ENCODE measurements around the gene SON. TPM values are rescaled to one million over a fixed set of nuclear protein-coding genes. Genes with fewer than 3 reads are reported as not detected.
"Not testable (repeated sequence)": the region's sequence is repeated elsewhere in the genome, so short reads cannot be mapped to it uniquely, and the experiment has no call there.

The SON gene
- total RNA-seq, 1 experiment from 2014 or later: 220 TPM

GRCh38 chr21:33608559-33608958 lies 65.7 kb downstream of the SON start:
- BruUV-seq (replicated peaks): no TSS peak
- Histone ChIP-seq H3K36me3 (ENCODE audit: control insufficient read depth, insufficient read depth, low read length) (no peaks in the 10 kb centered on the region), H3K4me1 (no peaks in the 10 kb centered on the region), H3K9me3 (no peaks in the 10 kb centered on the region), H3K4me3 (ENCODE audit: low read depth, low read length) (no peak overlapping the region), H3K27me3 (replicated peaks; ENCODE audit: control insufficient read depth, insufficient read depth, low read length) (no peaks in the 10 kb centered on the region)
- no peak for TF ChIP-seq CTCF (IDR thresholded peaks at IDR 0.05; ENCODE audit: insufficient read depth in 1 of 2, low read depth in 1 of 2, low read length in 1 of 2, severe bottlenecking in 1 of 2, unreplicated experiment in 1 of 2)
- intact Hi-C loops (cut with micrococcal nuclease; ENCODE audit: unreplicated experiment): loop anchor here (5.0 kb wide), 1 partner anchor 66 kb away; the partner anchor contains the start of genes GART and SON
- Mint-ChIP-seq H3K27me3 (ENCODE audit: insufficient read depth, unreplicated experiment) (no peaks in the 10 kb centered on the region), H3K36me3 (ENCODE audit: insufficient read depth, unreplicated experiment) (peaks cover 6% of the 10 kb centered on the region), H3K9me3 (ENCODE audit: unreplicated experiment) (no peaks in the 10 kb centered on the region), H3K4me1 (ENCODE audit: low read depth, unreplicated experiment) (no peaks in the 10 kb centered on the region), H3K27ac (ENCODE audit: unreplicated experiment) (no peak overlapping the region), H3K4me3 (ENCODE audit: unreplicated experiment) (no peak overlapping the region)
- ChIA-PET POLR2A (no interaction called here), CTCF (no interaction called here)
- DNase-seq: no peak

GRCh38 chr21:33611006-33611744 lies 68.3 kb downstream of the SON start:
- BruUV-seq (replicated peaks): no TSS peak
- POLR2A ChIA-PET: no interaction called here
- H3K36me3 Mint-ChIP-seq (ENCODE audit: insufficient read depth, unreplicated experiment): peaks cover 10% of the 10 kb centered on the region

GRCh38 chr21:33617565-33617964 lies 74.7 kb downstream of the SON start:
- DNase-seq: peak; percentile 47 to 55
- H3K27me3 ChIP-seq (replicated peaks; ENCODE audit: control insufficient read depth, insufficient read depth, low read length): not testable (repeated sequence)
- peak overlapping the region; percentile 63 for H3K4me3 Mint-ChIP-seq (ENCODE audit: unreplicated experiment)

More at GRCh38 chr21:33611006-33611744, 68.3 kb downstream of the SON start:
- Histone ChIP-seq H3K4me3 (ENCODE audit: low read depth, low read length) (no peak overlapping the region), H3K9me3 (no peaks in the 10 kb centered on the region), H3K36me3 (ENCODE audit: control insufficient read depth, insufficient read depth, low read length) (no peaks in the 10 kb centered on the region), H3K27me3 (replicated peaks; ENCODE audit: control insufficient read depth, insufficient read depth, low read length) (no peaks in the 10 kb centered on the region), H3K4me1 (no peaks in the 10 kb centered on the region)
- no peak overlapping the region for H3K4me3 Mint-ChIP-seq (ENCODE audit: unreplicated experiment)
- no peak for TF ChIP-seq CTCF (IDR thresholded peaks at IDR 0.05; ENCODE audit: insufficient read depth in 1 of 2, low read depth in 1 of 2, low read length in 1 of 2, severe bottlenecking in 1 of 2, unreplicated experiment in 1 of 2)
- no peak overlapping the region for H3K27ac Mint-ChIP-seq (ENCODE audit: unreplicated experiment)
- intact Hi-C loops (cut with micrococcal nuclease; ENCODE audit: unreplicated experiment): no loop called here
- H3K9me3 Mint-ChIP-seq (ENCODE audit: unreplicated experiment): no peaks in the 10 kb centered on the region
- no peaks in the 10 kb centered on the region for H3K27me3 Mint-ChIP-seq (ENCODE audit: insufficient read depth, unreplicated experiment)
- no peaks in the 10 kb centered on the region for H3K4me1 Mint-ChIP-seq (ENCODE audit: low read depth, unreplicated experiment)
- CTCF ChIA-PET: no interaction called here
- no peak for DNase-seq

More at GRCh38 chr21:33617565-33617964, 74.7 kb downstream of the SON start:
- H3K27me3 Mint-ChIP-seq (ENCODE audit: insufficient read depth, unreplicated experiment); H3K36me3 ChIP-seq (ENCODE audit: control insufficient read depth, insufficient read depth, low read length); H3K9me3 ChIP-seq; H3K4me3 ChIP-seq (ENCODE audit: low read depth, low read length); BruUV-seq (replicated peaks): not testable (repeated sequence)
- intact Hi-C loops (cut with micrococcal nuclease; ENCODE audit: unreplicated experiment): loop anchor here (1.0 kb wide), 1 partner anchor 24 kb away; the partner anchor contains the start of gene CRYZL1
- H3K4me1 ChIP-seq: peaks cover 36% of the 10 kb centered on the region
- Mint-ChIP-seq H3K27ac (ENCODE audit: unreplicated experiment) (peak overlapping the region; percentile 80), H3K4me1 (ENCODE audit: low read depth, unreplicated experiment) (peaks cover 17% of the 10 kb centered on the region), H3K9me3 (ENCODE audit: unreplicated experiment) (peaks cover 14% of the 10 kb centered on the region), H3K36me3 (ENCODE audit: insufficient read depth, unreplicated experiment) (peaks cover 35% of the 10 kb centered on the region)
- ChIA-PET POLR2A (interaction anchor here (1.2 kb wide), 1 partner anchor 28 kb away, joined by 4 read pairs; no protein-coding TSS in a partner anchor), CTCF (interaction anchor here (2.2 kb wide), 1 partner anchor 12 kb away, joined by 14 read pairs; no protein-coding TSS in a partner anchor)
